Activated CD4-positive, alpha-beta T cell treated with anti-CD3 and anti-CD28 coated beads, Interleukin-2, amount 50 U/mL, for 48 hours (primary cell): ENCODE data around the gene CCNJ.

Experiments
- DNase-seq, 2 experiments: peaks; one replicate each; pipeline ENCODE4 v3.0.0-alpha.2; 2020

Gene CCNJ

DNA sequence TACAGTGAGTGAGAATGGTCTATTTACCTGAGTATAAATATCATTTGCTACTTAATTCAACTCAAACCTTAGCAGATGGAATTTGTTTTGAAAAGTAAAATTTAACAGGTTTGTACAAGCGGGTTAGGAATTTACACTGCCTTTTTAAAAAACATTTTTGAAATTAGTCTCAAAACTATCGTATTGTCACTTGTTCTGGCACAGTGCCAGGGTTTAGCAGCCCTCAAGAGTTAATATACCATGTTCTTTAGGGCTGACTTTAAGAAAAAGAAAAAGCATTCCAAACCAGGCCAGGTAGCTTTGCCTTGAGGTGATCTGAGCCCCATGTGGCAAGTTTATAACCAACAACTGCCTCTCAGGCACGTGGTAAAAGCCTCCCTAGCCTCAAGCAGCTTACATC, 17.8 kb downstream of the CCNJ start:
- no peak for DNase-seq

GRCh38 chr10:96072674-96073073, 29.3 kb downstream of the CCNJ start:
- DNase-seq, result no peak

DNA sequence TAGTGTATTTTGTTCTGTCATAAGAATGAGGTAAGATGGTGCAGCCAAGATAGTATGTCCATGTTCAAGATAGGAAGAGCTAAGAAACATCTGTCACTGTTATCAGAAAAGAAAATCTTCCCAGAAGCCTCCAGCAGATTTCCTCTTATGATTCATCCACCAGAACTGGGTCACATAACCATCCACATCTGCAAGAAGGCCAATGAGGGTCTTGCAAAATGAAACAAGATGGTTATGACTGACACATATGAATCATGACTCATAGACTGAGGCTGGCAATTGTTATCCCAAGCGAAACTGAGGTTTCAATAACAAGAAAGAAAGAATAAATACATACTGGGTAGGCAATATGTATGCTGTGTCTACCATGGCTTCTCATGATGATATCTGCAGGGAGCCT, 30.3 kb downstream of the CCNJ start:
- no peak for DNase-seq

GRCh38 chr10:96074776-96075175, 31.4 kb downstream of the CCNJ start:
- no peak for DNase-seq

DNA sequence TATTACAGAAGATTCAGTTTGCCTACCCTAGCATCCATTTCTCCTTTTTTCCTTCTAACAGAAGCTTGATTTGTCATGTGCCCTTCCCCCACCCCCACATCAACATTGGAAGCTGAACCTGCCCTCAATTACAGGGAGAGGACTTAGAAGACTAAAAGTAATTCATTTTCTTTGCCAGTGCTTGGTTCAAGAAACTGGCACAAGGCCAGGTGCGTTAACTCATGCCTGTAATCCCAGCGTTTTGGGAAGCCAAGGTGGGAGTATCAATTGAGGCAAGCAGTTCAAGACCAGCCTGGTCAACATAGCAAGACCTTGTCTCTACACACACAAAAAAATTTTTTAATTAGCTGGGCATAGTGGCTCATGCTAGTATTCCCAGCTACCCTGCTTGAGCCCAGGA, 32.6 kb downstream of the CCNJ start:
- DNase-seq, result no peak

DNA sequence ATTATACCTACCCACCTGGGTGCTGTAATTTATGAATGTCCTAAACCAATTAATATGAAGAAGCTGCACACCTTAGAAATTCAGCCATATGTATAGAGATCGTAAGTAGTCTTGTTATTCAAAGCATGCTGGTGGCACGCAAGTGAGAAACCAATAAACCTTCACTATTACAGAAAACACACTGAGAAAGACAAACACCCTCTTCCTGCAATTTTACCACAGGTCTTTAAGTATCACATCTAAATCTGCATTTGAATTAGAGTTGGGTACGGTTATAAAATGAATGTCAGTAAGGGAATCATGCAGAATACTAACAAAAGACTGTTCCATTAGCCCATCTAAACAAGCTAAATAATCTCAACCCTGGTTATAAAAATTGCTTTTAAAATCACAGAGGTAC, 33.8 kb downstream of the CCNJ start:
- no peak for DNase-seq

GRCh38 chr10:96082153-96082552, 38.8 kb downstream of the CCNJ start:
- DNase-seq, result no peak

GRCh38 chr10:96082748-96083147, 39.4 kb downstream of the CCNJ start:
- DNase-seq, result no peak

- DNase-seq, result no peak
Measured at GRCh38 chr10:96089116-96089515, 45.7 kb downstream of the CCNJ start.

DNA sequence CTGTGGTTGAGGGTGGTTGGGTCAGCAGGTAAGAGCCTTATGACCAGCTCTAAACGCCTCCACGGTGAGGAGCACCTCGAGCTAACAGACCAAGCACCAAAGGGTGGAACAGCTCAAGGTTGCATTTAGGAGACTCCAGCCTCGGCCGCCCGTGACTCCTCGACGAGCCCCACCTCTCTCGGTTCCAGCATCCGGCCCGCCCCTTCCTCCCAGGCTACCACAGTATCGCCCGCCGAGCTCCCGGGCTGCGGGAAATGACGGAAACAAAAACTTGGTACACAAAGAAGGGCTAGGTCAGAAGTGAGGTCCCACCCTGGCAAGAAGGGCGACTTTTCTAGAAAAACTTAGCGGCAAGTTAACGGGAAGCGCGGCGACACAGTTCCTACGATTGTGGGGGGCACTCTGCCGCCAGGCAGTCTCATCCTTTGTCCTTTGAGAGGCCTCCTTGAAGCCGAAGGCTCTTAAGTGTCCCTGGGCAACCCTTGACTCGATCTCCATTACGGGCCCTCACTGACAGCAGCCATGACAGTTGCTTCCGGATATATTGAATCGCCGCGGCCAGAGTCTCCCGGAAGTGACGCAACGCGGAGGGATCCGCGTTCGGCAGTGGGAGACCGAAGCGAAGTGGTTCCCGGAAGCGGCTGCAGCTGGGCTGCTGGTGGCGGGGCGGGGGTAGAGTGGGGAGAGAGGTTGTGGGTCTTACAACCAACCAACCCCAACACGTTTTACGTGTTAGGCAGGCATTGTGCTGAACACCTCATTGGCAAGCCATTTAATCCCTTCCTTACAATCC, 46.5 kb downstream of the CCNJ start:
- peak; percentile 90 to 92 for DNase-seq

DNA sequence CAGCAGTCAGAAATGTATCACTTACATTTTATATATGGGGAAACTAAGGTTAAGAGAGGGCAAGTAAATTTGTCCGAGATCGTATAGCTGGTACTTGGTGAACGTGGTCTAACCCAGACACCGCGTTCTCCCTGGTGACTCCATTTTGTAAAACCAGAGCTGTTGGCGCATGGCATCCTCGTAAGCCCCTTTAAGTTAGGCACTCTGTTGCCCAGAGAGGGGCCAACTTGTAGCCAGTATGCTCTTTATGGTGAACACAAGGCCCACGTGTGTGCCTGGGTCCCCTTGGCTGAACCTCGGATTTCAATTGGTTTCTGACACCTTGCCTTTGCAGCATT, 47.0 kb downstream of the CCNJ start:
- DNase-seq, result peak in 1 of 2 experiments; percentile 1

- no peak for DNase-seq
Measured at GRCh38 chr10:96092999-96093767, 49.8 kb downstream of the CCNJ start.

- no peak for DNase-seq
Measured at GRCh38 chr10:96093948-96094347, 50.6 kb downstream of the CCNJ start.

GRCh38 chr10:96096958-96097357, 53.6 kb downstream of the CCNJ start:
- no peak for DNase-seq

- no peak for DNase-seq
Measured at GRCh38 chr10:96097865-96098264, 54.5 kb downstream of the CCNJ start.

- DNase-seq, result no peak
Measured at GRCh38 chr10:96107623-96108038, 64.2 kb downstream of the CCNJ start.
